HG02610 (cell line): ENCODE data around the gene CACNB4.

Source experiments
- ATAC-seq: cut with Tn5 transposase; IDR thresholded peaks from one replicate; pipeline ENCODE4 v1.9.1; 2021; ENCODE audit warnings: mild to moderate bottlenecking, moderate library complexity; ENCODE audit not compliant: unreplicated experiment

CACNB4 gene

GRCh38 chr2:151978709-151979108 lies 120.1 kb downstream of the CACNB4 start:
- no peak for ATAC-seq

DNA sequence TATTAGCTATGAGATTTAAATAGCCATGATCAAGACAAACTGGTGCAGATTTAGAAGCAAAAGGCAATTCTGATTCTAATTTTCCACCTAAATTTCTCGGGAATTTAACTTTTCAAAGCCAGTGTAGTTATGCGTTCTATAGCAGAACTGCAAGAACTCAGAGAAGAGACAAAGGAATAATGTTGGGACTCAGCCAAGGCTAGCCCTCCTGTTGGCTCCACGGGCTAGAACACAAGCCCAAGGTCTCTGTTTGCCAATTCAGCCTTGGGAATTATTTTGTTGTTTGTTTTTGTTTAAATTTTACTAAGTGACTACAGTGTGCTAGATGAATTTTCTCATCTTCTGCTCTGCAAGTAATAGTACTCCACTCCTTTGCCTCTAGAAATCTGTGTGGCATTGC lies 121.2 kb downstream of the CACNB4 start:
- ATAC-seq, result no peak

GRCh38 chr2:151976945-151977353 lies 121.9 kb downstream of the CACNB4 start:
- peak; percentile 78 for ATAC-seq

DNA sequence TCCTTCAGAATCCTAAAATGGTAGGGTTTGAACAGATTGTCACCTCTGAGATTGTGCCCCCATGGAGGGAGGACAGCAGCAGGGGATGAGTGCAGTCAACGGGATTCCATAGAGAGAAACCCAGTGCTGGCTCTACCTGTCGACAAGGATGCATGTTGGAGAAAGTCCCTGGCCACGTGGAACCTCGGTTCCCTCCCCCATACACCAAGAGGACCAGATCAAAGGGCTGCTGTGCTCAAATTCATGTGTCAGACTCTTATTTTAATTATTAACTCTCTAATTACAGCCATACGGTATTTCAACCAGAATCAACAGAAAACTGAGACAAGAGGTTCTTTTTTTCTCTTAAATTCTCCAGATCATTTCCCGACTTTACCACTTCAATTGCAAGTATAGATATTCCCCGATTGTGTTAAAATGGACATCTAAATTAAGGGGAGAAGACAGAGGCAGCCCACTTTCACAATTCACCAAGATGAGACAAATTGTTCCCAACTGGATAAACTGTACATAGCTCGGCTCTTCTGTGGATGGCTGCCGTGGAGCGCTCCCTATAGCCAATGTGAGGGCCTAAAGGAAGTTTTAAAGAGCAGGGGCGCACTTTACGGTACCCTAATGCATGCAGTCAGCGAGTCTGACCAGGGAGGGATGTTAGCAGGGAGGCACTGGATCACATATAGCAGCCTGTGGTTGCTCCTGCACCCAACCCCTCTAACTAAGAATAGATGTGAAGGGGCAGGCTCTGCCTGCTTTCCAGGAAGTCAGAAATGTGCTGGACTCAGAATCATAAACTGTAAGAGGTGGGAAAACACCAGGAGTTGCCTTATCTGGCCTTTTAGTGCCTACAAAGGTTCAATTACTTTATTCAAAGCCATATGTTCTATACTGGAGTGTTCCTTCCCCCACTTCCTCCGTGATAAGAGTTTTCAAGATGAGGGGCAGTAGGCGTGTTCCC lies 123.1 kb downstream of the CACNB4 start:
- no peak for ATAC-seq

- no peak for ATAC-seq
These were observed 123.9 kb downstream of the CACNB4 start for GRCh38 chr2:151974988-151975387.

DNA sequence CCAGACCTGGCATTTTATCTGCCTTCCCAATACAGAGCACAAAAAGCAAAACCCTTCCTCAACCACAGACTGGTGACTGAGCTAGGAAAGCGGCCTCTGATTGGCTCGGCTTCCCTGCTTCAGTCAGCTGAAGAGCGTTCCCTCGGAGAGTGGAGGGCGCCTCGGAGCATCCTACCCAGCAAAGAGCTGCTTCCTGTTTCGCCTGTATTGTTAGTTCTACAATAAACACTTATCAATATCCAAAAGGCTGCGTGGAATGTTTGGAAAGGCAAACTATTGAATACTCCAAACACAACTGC lies 125.0 kb downstream of the CACNB4 start:
- peak; percentile 39 for ATAC-seq

DNA sequence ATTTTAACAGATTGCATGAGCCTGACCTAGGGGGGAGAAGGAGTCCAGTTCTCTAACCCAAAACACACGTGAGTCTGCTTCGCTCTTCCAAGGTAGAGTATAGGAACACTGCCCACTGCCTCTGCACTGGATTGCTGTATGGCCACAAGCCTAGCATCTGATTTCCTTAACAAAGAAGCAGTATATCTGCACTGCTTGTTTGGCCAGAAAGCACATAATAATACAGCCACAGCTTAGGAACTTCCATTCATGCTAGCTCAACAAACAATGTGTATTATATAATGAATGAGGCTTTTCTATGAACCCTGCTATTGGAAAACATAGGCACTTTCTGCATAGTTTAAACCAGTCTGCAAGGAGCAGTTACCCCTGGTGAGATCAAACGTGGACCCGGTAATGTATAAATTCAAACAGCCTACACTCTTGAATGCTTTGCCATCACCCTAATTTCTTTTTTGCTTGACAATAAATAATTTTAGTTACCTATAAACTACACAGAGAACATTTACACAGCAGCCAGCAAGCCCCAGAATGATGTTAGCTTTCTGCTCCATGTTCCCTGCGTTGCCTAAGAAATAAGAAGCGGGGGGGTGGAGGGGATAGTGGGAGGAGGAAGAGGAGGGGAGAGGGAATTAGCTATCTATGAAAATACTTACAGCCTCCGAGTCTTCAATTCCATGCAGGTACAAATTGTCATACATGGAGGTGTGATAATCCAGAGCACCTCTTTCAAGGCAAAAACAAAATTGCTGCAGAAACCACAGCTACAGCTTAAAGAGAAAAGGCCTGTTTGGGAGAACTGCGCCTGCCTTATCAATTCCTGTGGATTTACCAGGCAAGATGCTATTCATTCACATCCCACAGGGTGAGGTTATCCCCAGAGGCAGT lies 125.6 kb downstream of the CACNB4 start:
- ATAC-seq, result no peak

GRCh38 chr2:151972241-151973012 lies 126.4 kb downstream of the CACNB4 start:
- no peak for ATAC-seq

- no peak for ATAC-seq
These were observed 127.4 kb downstream of the CACNB4 start for GRCh38 chr2:151971301-151972051.

GRCh38 chr2:151968770-151969470 lies 129.9 kb downstream of the CACNB4 start:
- no peak for ATAC-seq

GRCh38 chr2:151967829-151968722 lies 130.8 kb downstream of the CACNB4 start:
- no peak for ATAC-seq

DNA sequence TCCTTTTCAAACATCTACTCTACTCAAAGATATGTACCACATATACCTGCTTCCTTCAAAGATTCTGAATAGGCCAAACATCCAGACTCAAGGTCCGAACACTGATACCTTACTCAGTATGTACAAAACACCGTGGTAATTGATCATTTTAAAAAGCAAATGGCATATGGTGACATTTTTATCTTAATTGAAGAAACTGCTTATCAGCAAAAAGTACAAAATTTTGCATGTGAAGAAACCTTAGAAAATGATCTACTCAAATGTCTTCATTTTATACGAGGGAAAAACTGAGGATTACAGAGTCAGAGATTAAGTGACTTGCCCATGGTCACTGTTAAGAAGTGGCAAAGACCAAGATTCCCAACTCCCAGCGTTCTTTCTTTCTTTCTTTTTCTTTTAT lies 133.0 kb downstream of the CACNB4 start:
- ATAC-seq, result no peak

GRCh38 chr2:151961558-151961957 lies 137.3 kb downstream of the CACNB4 start:
- no peak for ATAC-seq

DNA sequence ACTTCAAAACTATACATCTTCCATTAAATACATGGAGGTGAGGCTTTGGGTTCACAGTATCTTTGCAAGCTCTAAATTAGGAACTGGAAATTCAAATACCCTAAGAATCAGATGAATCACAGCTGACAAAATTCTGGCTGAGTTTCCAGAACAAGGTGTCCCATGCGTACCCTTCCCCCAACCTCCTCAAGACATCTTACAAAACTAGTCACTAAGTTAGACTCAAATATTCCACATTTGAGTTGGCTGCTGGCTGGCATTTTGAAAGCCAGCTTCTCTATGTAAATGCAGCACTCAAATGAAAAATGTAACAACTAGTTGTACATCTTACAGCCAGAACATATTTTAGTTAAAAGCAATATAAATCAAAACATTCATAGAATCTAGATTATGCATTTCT lies 139.6 kb downstream of the CACNB4 start:
- ATAC-seq, result no peak

DNA sequence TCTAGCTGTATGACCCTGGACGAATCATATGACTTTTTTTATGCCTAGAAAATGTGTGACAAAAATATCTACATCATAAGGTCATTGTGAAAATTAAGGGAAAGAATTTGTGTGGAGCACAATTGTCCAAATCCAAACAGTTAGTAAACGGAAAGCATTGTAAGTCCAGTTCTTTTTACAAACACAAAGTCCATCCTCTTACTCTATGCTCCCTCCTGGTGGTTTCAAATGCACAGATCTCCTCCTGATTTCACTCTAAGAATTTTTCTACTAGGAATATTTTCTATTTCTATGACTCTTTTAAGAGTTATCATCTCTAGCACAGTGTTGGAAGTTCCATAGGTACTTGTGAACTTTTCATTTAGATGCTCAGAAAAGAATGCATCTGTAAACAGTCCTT lies 145.4 kb downstream of the CACNB4 start:
- no peak for ATAC-seq

DNA sequence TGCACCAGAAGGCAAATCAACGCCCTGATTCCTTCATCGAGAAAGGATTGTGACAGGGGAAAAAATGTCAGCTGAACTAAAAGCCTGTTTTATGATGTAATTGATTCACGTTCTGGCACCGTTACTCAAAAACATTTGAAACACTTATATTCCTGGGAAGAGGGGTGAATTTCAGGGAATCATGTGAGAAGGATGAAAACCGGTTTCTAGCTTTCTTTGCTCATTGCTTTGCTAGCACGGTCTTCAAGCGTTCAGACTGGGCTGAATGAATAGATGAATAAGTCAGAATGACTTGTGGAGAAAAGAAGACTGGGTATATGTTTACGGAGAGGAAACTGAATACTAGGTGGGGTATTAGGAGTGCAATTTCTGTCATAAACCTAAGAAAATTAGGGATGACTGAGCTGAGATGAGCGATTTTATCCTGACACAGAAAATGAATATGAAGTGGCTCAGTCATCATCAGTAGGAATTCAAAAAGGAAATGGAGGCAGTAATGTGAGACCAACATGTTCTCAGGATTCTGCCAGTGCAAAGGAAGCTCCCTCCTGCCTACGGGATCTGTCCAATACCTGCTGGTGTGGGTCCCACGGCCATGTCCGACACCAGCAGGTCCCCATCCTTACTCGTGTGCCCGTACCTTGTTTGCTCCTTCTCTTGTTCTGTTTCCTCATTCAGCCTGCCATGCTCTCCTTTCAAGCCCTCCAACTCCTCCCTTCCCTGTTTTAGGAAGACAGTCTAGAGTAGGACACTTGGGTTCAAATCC lies 146.0 kb downstream of the CACNB4 start:
- no peak for ATAC-seq

DNA sequence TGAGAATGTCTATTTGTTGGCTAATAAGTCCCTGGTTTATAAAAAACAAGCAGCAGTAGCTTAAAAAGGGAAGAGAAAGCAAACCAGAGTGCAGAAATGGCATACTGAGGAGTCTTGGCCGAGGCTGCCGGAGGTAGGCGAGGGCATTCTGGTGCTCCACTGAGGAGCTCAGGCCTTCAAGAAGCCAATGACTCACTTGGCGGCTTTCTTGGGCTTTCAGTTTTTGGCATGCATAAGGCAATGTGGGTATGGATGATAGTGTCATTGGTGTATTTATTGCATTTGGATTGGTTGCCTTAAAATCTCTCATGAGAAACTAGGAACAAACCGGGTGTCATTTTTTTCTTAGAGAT lies 151.1 kb downstream of the CACNB4 start:
- ATAC-seq, result peak; percentile 46
